Measurements from ENCODE around the gene RAB7B.
"Not testable (repeated sequence)": the region's sequence is repeated elsewhere in the genome, so short reads cannot be mapped to it uniquely, and the experiment has no call there.

Gene RAB7B, protein sequence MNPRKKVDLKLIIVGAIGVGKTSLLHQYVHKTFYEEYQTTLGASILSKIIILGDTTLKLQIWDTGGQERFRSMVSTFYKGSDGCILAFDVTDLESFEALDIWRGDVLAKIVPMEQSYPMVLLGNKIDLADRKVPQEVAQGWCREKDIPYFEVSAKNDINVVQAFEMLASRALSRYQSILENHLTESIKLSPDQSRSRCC

DNA sequence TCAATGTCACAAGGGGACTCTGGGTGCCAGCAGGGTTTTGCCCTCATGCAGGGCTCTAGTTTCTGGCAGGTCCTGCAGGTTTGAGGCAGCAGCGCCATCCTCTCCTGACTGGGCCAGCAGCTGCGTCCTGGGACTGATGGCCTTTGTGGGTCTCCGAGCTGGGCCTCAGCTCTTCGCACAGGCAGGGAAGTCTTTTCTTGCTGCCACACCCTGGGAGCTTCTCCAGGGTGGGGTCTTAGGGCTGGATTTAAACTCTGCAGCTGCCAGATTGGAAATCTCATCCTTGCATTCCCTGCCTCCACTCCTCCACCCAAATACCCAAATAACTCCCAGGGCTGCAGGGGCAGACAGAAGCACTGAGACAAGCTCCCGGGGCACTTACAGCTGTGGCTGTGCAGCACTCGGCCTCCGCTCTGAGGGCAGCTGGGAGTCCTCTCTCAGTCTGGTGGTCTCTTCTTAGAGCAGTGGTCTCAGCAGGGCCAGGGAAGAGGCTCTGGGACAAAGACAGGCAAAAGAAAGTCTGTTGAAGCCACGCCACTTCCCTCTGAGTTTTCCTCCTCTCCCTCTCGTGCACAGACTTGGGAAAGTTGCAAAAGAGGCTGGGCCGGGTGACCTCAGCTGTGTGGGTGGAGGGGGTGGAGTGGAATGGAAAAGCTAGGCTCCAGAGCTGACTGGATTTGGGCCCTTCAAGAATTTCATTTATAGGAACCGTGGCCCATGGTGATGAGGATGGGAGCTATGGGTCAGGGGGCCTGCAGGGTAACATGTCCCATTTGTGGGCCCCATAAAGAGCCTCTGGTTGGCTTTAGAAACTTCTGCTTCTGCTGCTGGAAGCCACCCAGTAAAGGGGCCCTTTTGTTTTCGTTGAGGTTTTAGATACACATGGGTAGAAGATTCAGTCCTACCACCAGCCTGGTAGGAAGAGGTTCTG, at the start of gene RAB7B:
RAB7B (minus strand) TSS at position 525 of the 931 bp plus-strand sequence. CDS start 9,260 bp downstream, outside the sequence.
- DNase-seq, result no peak

DNA sequence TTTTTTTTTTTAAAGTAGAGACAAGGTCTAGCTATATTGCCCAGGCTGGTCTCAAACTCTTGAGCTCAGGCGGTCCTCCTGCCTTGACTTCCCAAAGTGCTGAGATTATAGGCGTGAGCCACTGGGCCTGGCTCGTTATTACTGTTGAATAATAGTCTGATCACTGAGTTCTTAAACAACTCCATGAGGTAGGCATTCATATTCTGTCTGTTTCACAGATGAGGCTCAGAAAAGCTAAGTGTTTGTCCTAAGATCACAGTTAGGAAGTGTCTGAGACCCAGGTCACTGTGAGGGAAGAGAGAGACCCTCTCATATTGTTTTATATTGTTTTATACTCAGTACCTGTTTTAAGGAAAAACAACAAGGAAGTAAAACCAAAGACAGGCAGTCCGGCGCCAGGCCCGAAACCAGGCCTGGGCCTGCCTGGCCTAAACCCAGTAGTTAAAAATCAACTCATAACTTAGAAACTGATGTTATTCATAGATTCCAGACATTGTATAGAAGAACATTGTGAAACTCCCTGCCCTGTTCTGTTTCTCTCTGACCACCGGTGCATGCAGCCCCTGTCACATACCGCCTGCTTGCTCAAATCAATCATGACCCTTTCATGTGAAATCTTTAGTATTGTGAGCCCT, 49.2 kb upstream of the RAB7B start:
- not testable (repeated sequence) for DNase-seq

DNA sequence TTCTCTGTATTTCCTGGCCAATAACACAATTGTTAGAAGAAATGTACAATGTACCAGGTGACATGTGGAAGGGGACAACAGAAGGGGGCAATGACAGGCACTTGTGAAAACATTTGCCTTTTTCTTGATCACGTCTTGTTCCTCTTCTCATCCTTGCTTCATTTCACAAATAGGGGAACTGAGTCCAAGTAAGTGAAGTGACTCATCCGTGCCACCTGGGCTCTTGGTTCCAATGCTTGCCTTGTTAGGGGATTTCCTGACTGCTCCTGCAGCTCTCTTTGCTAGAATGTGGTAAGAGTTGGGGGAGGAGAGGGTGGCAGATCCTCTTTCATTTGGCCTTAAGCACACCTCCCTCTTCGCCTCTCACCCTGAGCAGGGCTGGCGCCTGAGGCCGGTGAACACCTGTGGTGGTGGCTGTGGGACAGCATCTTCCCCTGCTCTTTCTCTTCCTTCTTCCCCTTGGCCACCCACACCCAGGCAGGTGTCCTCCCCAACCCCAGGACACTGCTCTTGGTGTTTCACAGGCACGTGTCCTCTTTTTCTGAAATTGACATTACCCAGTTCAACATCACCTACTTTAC, 47.5 kb upstream of the RAB7B start:
- peak; percentile 57 for DNase-seq

DNA sequence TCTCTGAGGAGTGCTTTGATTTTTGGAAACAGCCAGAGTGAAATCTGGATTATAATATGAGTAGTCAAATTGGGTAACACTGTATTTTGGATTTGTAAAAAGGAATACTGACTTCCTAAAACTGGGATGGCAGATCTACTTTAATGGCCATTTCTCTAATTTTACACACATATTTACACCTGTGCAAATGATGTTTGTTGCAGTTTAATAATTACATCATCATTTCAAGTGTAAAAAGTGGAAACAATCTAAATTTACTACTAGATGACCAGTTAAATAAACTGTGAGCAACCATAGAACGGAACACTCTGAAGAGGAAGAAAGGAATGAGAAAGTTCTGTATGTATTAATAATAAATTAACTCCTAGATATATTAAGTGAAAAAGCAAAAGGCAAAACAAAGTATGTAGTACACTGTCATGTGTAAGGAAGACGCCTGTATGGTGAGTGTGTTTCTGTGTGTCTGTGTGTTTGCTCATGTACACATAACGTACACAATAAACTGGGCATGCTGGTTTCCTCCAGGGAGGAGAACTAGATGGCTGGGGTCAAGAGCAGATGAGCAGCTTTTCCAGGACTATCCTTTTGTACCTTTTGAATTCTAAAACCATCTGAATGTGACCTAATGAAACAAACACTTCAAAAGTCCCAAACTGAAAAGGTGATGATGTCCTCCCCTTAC, 46.9 kb upstream of the RAB7B start:
- no peak for DNase-seq

DNA sequence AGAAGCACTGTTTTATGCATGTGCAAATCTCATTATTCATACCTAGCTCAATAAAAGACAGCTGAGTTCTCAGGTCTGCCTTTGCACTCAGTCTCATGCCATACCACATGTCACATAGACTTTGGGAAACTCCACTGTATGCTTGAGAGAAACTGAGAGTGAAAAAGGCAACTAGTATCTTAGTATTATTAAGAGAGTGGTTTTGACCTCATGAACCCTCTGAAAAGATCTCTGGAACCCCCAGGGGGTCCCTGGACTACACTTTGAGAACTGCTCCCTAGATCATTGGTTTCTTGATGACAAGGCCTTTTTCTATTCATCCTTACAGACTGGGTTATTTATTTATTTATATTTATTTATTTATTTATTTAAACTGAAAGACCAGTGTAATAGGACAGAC, 46.1 kb upstream of the RAB7B start:
- DNase-seq, result no peak

DNA sequence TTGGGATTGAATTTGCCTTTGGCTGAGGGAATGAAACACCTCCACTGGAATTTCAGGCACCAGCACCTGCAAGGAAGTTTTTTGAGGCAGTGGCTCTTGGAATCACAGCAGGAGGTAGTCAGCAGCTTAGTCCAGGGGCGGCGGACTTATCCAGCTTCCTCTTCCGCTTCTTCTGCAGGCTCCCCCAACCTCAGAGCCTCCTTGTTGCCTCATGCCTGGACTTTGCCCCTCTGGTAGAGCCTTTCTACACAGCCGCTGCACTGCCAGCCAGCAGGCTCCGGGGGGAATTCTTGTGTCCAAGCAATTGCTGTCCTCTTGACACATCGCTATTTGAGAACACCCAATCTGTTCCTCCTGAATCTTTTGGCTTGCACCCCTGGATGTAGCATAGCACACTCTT, 45.4 kb upstream of the RAB7B start:
- DNase-seq, result no peak

DNA sequence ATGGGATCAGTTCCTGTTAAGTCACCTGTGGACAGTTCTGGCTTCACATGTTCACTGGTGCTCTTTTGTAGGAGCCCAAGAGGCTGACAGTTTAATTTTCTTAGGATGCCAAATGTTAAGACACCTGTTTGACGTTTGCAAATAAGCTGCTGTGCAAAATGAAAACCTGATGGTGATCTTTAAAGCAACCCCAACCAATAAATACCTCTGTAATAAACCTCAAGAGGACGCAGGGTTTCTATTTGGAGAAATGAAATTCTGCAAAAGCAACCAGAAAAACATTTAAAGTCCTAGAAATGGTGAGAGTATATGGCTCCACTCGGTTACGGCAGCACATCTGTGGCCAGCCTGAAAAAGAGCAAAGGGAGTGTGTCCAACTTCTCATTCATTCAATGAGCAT, 44.1 kb upstream of the RAB7B start:
- no peak for DNase-seq

DNA sequence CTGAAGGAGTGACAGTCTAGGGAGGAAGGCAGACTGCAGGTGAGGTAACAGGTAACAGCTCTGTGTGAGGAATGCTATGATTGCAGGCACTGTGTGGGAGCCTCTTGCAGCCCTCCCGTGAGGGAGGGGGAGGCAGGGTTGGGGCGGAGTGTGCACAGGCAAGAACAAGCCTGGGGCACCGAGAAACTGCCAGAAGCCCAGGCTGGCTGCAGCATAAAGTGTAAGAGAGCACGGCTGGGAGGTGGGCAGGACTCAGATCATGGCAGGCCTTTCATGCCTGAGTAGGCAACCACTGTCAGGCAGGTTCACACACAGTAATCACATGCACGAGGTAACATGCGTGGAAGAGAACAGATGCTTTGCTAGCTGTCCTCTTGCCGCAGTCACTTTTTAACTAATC, 38.4 kb upstream of the RAB7B start:
- no peak for DNase-seq

DNA sequence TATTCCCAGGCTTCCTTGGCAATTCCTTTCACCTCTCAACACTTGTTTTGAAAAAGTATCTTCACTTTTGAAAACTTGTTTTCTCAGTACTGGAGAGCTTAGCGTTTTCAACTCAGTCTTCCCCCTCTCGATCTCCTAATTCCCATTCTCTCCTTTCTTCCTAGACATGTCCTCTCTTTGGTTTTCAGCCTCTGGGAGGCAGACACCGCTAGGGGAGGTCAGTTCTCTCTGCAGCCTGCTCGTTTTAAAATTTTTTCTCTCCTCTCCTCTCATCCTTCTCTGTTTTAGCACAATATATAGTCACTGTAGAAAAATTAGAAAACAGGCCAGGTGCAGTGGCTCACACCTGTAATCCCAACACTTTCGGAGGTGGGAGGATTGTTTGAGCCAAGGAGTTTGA, 37.1 kb upstream of the RAB7B start:
- no peak for DNase-seq

DNA sequence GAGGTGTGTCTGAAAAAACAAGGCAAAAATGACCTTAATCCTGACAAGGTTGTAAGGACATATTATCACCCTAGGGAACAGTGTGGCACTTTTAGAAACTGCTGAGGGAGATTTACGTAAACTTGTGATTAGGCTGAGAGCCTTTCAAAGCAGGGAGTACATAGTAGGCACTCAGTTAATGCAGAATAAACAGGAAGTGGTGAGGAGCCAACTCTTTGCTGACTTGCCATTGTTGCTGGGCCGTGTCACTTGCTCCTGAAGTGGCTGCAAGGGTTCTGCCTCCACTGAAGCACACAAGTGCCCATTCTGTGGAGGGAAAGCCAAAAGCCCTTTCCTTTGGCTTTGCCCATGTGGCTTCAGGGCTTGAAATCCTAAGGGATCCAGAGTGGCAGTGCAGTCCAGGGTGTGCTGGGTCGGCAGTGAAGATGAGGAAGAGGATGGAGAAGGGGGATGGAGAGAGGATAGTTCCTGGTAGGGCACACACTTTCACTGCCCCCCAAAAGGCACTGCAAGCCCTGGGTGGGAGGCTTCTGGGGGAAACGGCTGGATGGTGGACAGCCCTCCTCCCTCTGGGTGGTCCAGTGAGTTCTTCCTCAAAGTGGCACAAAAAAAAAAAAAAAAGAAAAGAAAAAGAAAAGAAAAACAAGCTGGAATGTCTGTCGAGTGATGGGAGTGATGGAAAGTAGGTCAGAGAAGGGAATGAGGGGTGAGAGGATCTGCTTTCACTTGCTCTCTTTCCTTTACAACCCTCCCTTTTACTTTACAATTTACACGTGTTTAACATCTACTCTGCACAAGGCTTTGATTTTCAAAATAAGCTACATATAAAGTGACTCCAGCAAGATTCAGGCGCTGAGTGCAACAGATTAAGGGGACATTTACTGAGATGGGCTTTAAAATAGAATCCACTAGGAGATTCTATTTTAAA, 36.1 kb upstream of the RAB7B start:
- DNase-seq, result no peak

DNA sequence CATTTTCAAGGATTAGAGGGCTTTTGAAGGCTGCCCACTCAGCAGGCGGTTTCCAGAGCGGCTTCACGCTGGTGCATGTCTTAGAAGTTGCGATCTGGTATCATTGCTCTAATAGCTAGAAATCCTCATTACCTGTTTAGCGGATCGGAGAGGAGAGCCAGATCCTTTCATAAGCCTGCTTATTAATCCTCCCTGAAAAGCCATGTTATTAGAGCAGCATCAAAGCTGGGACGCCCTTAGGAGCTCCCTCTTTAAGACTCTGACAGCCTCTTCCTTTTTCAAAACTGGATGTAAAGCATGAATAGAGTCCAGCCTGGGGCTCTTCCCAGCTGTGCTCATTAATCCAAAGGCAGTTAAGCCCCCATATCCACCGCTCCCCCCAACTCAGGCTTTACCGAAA, 34.4 kb upstream of the RAB7B start:
- DNase-seq, result no peak

DNA sequence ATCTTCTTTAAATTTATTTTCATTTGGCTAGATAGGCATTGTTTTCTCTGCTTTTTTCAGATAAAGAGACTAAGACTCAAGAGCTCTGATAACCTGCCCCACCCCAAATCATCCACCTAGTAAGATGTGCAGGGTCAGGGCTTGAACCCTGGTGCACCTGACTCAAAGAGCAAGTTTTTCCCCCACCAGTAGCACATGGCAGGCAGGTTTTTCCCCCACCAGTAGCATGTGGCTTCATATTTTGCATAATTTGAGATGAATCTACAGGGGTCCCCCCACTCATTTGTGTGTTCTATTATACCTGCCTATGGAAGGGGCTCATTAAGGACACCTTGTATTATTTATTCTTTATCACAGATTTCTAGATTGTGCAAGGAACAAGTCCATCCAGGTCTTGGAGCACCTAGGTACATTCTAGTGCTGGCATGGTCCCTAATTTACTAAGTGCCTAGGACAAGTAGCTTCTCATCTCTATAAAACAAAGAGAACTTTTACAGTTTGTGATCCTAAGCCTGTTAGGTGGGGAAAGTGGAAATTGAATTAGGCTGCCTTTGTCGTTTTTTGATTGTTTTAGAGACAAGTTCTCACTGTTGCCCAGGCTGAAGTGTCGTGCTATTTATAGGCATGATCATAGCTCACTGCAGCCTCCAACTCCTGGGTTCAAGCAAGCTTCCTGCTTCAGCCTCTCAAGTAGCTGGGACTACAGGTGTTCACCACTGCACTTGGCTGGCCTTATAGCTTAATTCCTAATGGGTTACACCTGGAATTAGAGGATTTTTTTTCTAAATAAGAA, 33.7 kb upstream of the RAB7B start:
- no peak for DNase-seq

DNA sequence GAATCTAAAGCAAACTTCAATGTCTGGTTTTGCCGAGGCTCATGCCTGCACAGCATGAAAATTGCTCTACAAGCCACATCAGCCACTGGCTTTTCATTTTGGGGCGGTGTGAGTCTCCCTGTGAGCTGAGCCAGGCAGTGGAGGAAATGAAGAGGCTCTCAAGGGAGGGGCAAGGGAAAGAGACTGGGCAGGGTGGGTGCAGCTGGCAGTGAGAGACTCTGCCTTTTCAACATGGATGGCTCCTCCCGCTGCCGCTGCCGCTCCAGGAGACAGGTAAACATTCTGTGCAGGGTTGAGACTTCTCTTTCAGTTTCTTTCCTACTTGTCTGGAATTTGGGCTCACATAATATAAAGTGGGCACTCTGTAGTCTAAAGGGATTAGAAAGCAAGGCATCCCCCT, 31.8 kb upstream of the RAB7B start:
- DNase-seq, result no peak

DNA sequence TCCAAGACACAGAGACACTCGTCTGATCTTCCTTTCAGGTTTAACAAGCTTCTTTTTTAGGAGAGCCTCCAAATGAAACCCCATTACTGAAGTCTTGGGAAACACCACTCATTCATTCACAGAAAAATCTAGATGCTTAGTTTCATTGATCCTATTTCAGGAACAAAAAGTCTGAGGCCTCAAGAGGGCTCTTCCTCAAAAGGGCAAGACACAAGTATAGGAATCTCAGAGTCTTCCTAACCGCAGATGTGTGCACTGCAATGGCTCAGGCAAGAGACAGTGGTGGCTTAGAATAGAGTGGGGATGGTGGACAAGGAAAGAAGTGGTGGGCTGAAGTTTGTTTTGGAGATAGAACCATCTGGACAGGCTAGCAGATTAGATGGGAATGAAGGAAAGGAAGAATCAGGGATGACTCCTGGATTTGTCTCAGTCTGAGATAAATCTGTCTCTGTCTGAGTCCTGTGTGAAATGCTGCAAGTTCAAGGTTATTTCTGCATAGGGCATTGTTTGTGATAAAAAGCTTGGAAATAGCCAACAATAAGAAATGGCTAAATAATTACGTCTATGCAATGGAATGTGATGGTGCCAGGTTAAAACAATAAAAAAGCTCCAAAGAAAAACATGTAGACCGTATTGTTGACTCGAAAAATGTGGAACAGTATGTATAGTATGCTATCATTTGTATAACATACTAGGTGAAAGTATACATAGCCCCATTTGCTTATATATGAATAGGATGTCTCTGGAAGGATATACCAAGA, 29.4 kb upstream of the RAB7B start:
- no peak for DNase-seq

DNA sequence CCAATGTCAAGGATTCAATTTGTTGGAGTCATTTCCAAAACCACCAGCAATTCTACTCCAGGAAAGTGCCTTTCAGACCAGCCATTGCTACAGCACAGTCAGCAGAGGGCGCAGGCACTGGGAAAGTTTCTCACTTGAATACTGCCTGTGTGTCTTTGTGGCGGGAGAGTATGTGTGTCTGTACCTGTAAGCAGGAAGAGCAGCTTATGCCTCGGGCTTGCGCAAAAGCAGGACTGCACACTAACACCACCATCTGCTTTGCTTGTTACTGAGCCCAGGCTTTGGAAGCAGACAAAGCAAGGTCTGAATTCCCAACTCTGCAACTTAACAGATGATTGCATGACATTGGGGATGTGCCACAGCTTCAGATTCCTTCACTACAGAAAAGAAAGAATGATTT, 27.5 kb upstream of the RAB7B start:
- peak; percentile 68 for DNase-seq

DNA sequence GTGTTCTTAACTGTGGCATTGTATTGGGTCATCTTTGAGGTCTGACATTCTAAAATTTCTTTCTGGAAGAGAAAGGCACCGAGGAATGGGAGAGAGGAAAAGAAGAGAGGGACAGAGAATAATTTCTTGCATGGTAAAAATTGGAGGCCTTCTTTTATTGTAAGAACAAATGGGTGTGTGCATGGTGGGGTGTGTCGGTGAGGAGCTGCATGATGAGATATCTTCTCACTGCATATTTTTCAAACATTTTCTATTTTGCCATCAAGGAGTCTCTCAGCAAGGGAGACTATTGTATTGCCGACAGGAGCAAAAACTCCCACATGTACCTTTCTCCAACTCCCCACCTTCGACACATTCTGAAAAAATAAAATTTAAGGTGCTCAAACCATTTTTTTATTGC, 27.0 kb upstream of the RAB7B start:
- no peak for DNase-seq

DNA sequence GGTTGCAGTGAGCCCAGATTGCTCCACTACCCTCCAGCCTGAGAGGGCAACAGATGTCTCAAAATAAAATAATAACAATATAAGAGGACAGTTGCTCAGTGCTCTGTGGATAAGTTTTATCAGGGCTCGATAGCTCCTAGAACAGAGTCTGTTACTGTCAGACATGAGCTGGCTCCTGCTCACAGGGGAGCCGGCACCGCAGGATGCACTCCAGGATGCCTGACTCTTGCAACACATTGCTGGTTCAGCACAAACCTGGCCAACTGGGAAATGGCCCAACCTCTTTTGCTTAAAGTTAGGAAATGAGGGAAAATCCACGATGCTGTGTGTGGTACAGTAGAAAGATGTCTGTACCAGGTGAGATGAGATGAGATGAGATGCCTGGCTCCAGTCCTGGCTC, 26.3 kb upstream of the RAB7B start:
- no peak for DNase-seq

DNA sequence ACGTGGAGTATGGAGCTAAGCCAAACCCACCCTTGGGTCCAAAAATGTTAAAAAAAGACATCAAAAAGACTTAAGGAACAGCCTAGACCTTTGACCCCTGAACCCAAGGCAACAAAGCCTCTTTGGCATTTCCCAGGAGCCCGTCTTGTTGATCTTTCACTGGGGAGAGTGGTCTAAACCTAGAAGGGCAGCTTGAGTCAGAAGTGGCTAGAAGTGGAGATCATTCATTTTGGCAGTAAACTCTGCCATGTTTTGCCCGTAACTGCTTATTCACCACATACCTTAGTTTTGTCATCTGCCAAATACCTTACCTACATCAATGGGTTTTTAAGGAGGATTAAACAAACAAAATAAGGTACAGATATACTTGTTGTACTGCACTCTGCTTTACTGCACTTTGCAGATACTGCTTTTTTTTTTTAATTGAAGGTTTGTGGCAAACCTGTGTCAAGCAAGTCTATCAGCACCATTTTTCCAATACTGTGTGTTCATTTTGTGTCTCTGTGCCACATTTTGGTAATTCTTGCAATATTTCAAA, 22.2 kb upstream of the RAB7B start:
- DNase-seq, result no peak

DNA sequence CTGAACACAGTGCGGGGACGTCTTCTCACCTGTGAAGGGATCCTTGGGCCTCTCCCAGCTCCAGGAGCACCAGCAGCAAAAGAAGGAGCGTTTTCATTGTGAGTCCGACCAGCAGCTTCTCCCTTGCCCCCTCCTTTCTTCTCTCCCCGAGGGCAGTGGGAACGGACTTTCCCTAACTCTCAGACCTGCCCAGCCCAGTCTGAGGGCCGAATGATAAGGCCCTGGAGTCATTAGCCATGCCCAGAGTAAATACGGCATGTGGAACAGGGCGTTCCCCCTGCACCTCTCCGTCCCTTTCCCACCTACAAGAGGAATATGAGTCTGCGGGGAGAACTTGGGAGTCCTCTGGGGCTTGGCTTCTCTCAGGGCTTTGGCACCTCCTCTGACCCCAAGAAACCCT, 20.5 kb upstream of the RAB7B start, which contains the start of gene CTSE:
CTSE (minus strand) TSS at position 201 of the 400 bp plus-strand sequence; CDS start at position 97, 104 bp downstream.
- no peak for DNase-seq

DNA sequence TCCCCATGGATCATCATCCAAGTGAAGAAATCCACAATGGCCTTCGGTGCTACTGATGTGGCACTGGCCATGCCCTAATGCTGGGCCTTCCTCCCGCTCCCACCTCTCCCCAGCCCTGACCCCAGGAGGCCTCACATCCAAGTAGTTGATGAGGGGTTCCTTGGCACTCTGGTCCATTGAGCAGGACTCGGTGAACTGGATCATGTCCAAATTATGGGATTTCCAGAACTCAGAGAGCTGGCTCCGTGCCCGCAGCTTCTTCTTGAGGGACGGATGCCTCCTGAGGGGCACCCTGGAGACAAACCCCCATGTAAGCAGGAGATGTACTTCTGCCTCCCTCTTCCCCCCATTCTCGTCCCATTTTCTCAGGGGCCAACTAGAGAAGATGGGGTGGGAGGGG, 19.6 kb upstream of the RAB7B start:
- DNase-seq, result no peak
